ENCODE data around the gene ENPP7.
"Not testable (repeated sequence)": the region's sequence is repeated elsewhere in the genome, so short reads cannot be mapped to it uniquely, and the experiment has no call there.

Gene ENPP7

GRCh38 chr17:79769570-79770506 lies 39.1 kb downstream of the ENPP7 start:
- no peak overlapping the region for H3K4me3 ChIP-seq (ENCODE audit: control insufficient read depth, low read depth, low read length)
- no peak for TF ChIP-seq CTCF (IDR thresholded peaks at IDR 0.05; ENCODE audit: control insufficient read depth, insufficient read depth, low read depth, low read length, missing control alignments)
- DNase-seq (ENCODE audit: low read depth) = no peak

GRCh38 chr17:79771276-79771675 lies 40.5 kb downstream of the ENPP7 start:
- TF ChIP-seq CTCF (IDR thresholded peaks at IDR 0.05; ENCODE audit: control insufficient read depth, insufficient read depth, low read depth, low read length, missing control alignments) = no peak
- no peak for DNase-seq (ENCODE audit: low read depth)
- no peak overlapping the region for H3K4me3 ChIP-seq (ENCODE audit: control insufficient read depth, low read depth, low read length)

- not testable (repeated sequence) for DNase-seq (ENCODE audit: low read depth); H3K4me3 ChIP-seq (ENCODE audit: control insufficient read depth, low read depth, low read length)
These were observed 42.0 kb downstream of the ENPP7 start for GRCh38 chr17:79772726-79773125.

- no peak for DNase-seq (ENCODE audit: low read depth)
- H3K4me3 ChIP-seq (ENCODE audit: control insufficient read depth, low read depth, low read length) = no peak overlapping the region
- TF ChIP-seq CTCF (IDR thresholded peaks at IDR 0.05; ENCODE audit: control insufficient read depth, insufficient read depth, low read depth, low read length, missing control alignments) = no peak
These were observed 43.8 kb downstream of the ENPP7 start for GRCh38 chr17:79774561-79774975.

- no peak for TF ChIP-seq CTCF (IDR thresholded peaks at IDR 0.05; ENCODE audit: control insufficient read depth, insufficient read depth, low read depth, low read length, missing control alignments)
- H3K4me3 ChIP-seq (ENCODE audit: control insufficient read depth, low read depth, low read length) = no peak overlapping the region
- no peak for DNase-seq (ENCODE audit: low read depth)
These were observed 44.9 kb downstream of the ENPP7 start for GRCh38 chr17:79775632-79776031.

GRCh38 chr17:79776376-79777119 lies 45.8 kb downstream of the ENPP7 start:
- no peak for DNase-seq (ENCODE audit: low read depth)
- H3K4me3 ChIP-seq (ENCODE audit: control insufficient read depth, low read depth, low read length) = no peak overlapping the region
- TF ChIP-seq CTCF (IDR thresholded peaks at IDR 0.05; ENCODE audit: control insufficient read depth, insufficient read depth, low read depth, low read length, missing control alignments) = no peak
